Hematopoietic multipotent progenitor cell (in vitro differentiated cells): ENCODE data around the gene TRIM58. TPM values are rescaled to one million over a fixed set of nuclear protein-coding genes. Genes with fewer than 3 reads are reported as not detected.

Experiments
- DNase-seq, 3 donors: peaks; one replicate each; pipeline ENCODE4 v3.0.0-alpha.2; 2011 to 2015; ENCODE audit warnings: low read depth in 2 of 3, low spot score in 2 of 3
- total RNA-seq: library from RNA; depleted of rRNA; stranded (reverse); fragments of >200 nt; gene quantifications from one replicate; pipeline ENCODE4 v1.2.3, GENCODE V29; 2012

TRIM58 gene
- 25.3 TPM for total RNA-seq

- DNase-seq = peak in 2 of 3 donors; percentile 83 to 84
These were observed at the start of gene TRIM58 for GRCh38 chr1:247857069-247857984. Gene TRIM58, plus strand, starts transcription at chr1:247857187. Its CDS starts 60 bp downstream, at chr1:247857247.

- DNase-seq = no peak
These were observed 44.4 kb upstream of the TRIM58 start for GRCh38 chr1:247812637-247813036.

- no peak for DNase-seq
These were observed 34.9 kb upstream of the TRIM58 start for GRCh38 chr1:247822060-247822459.

- DNase-seq = no peak
These were observed 33.0 kb upstream of the TRIM58 start, which contains the start of gene OR14A16 for GRCh38 chr1:247824023-247824422. Gene OR14A16, minus strand, starts transcription at chr1:247824119. Its CDS starts 8,390 bp downstream, at chr1:247815729.

GRCh38 chr1:247825362-247825761 is 31.6 kb upstream of the TRIM58 start:
- DNase-seq = peak in 1 of 3 donors; percentile 2

- no peak for DNase-seq
These were observed 27.3 kb upstream of the TRIM58 start for GRCh38 chr1:247829656-247830055.

- DNase-seq = no peak
These were observed 23.4 kb upstream of the TRIM58 start for GRCh38 chr1:247833601-247834000.

- peak in 1 of 3 donors; percentile 50 for DNase-seq
These were observed 16.2 kb upstream of the TRIM58 start for GRCh38 chr1:247840818-247841217.

- no peak for DNase-seq
These were observed 15.2 kb upstream of the TRIM58 start, which contains the start of gene OR11L1 for GRCh38 chr1:247841796-247842195. Gene OR11L1, minus strand, starts transcription at chr1:247841896. Its CDS starts 0 bp downstream, at chr1:247841896.

GRCh38 chr1:247843411-247843810 is 13.6 kb upstream of the TRIM58 start:
- no peak for DNase-seq

GRCh38 chr1:247845011-247845692 is 11.8 kb upstream of the TRIM58 start:
- DNase-seq = no peak

- DNase-seq = no peak
These were observed 11.3 kb upstream of the TRIM58 start for GRCh38 chr1:247845693-247846017.

GRCh38 chr1:247848346-247848745 is 8.6 kb upstream of the TRIM58 start:
- DNase-seq = no peak

GRCh38 chr1:247849616-247850015 is 7.4 kb upstream of the TRIM58 start:
- DNase-seq = no peak

- peak in 2 of 3 donors; percentile 67 to 77 for DNase-seq
These were observed 2.0 kb upstream of the TRIM58 start for GRCh38 chr1:247854899-247855545.

- no peak for DNase-seq
These were observed 1.1 kb upstream of the TRIM58 start for GRCh38 chr1:247855911-247856310.

GRCh38 chr1:247857985-247858619 is 1.1 kb downstream of the TRIM58 start:
- peak in 1 of 3 donors; percentile 37 for DNase-seq

- DNase-seq = no peak
These were observed 5.8 kb downstream of the TRIM58 start for GRCh38 chr1:247862756-247863155.

- no peak for DNase-seq
These were observed 7.7 kb downstream of the TRIM58 start for GRCh38 chr1:247864644-247865043.

- DNase-seq = no peak
These were observed 8.4 kb downstream of the TRIM58 start for GRCh38 chr1:247865416-247865815.

GRCh38 chr1:247883346-247883745 is 26.4 kb downstream of the TRIM58 start:
- DNase-seq = no peak
